HK-2 (cell line): Measurements from ENCODE around the gene SRCAP.

Experiments used
- DNase-seq: peaks from one replicate; pipeline ENCODE4 v3.0.0-alpha.2; 2018; ENCODE audit not compliant: unreplicated experiment

The SRCAP gene

DNA sequence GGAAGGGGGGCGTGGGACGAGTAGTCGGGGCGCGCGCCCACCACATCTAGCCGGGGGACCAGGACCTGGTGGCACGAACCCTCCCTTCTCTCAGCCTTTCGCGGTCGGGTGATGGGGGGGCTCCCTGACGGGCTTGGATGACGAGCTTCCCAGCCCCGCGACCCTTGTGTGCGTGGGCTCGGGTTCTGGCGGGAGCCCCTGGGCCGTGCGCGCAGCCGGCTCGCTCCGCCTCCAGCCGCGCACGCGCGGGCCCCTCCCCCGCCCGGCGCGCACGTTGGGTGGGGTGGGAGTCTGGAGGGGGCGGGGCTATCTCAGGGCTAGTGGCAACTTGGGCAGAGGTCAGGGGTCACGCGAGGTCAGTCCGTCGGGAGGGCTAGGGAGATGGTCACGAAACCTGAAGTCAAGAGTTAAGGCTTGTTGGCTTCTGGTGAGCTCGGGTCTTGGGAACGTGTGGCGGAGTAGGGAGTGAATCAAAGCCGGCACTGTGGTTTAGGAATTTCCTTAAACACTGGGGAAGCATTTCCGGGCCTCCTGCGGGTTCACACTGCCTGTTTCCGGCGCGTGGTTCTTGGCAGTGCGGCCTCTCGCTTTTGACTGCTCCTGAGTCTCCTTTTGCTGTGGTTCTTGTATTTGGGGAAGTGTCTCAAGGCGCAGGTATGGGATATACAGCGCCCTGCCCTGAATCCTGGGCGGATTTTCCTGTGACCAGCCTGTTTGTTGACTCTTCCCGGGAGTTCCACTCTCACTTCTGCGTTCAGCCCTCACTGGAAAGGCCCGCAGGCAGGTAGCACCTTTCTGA is at the start of gene SRCAP:
SRCAP (plus strand) TSS at position 356 of the 799 bp plus-strand sequence. CDS start 1,654 bp downstream, outside the sequence.
- peak; percentile 65 for DNase-seq

GRCh38 chr16:30649725-30650368 is 49.1 kb upstream of the SRCAP start:
- no peak for DNase-seq

GRCh38 chr16:30650369-30651123 is 48.4 kb upstream of the SRCAP start, which contains the start of gene PRR14:
Gene PRR14 (plus strand): TSS chr16:30650960. CDS start chr16:30651646, 686 bp downstream.
- DNase-seq = peak; percentile 96

GRCh38 chr16:30651124-30652004 is 47.6 kb upstream of the SRCAP start:
- peak; percentile 59 for DNase-seq

DNA sequence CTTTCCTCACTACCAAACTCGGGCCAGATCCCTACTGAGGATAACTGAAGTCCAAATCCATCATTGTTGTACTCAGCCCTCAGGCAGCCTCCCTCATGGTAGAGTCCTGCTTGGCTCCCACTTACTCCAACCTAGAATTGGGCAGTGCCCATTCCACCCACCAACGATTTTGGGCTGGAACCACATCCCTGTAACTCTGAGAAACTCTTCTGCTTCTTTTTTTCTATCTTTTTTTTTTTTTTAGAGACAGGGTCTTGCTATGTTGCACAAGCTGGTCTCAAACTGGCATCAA is 47.0 kb upstream of the SRCAP start:
- no peak for DNase-seq

DNA sequence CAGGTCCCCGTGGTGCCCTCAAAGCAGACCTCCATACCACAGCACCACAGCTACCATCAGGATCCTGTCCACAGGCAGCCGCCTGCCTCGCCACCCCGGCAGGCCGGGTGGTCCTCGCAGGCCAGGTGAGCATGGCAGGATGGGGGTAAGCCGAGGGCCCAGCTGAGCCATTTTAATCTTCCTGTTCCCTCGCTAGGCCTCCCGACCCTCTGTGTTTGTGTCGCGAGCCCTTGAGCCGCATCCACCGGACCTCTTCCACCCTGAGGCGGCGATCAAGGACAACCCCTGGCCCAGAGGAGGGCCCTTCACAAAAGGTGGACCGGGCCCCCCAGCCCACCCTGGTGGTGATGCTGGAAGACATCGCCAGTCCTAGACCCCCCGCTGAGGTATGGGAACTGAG is 46.3 kb upstream of the SRCAP start:
- DNase-seq = no peak

DNA sequence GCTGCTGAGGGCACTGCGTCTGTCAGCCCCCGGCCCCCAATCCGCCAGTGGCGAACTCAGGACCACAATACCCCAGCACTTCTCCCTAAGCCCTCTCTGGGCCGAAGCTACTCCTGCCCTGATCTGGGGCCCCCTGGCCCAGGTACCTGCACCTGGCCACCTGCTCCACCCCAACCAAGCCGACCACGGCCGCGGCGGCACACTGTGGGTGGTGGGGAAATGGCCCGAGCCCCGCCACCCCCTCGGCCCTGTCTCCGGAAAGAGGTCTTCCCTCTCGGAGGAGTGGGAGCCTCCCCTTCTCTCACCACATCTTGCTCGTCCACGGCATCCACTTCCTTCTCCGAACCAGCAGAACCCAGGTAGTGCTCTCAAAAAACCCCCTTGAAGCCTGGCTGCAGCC is 44.1 kb upstream of the SRCAP start:
- DNase-seq = no peak

GRCh38 chr16:30655815-30656347 is 43.1 kb upstream of the SRCAP start:
- DNase-seq = no peak

- no peak for DNase-seq
Observed at GRCh38 chr16:30656388-30656787, 42.6 kb upstream of the SRCAP start.

DNA sequence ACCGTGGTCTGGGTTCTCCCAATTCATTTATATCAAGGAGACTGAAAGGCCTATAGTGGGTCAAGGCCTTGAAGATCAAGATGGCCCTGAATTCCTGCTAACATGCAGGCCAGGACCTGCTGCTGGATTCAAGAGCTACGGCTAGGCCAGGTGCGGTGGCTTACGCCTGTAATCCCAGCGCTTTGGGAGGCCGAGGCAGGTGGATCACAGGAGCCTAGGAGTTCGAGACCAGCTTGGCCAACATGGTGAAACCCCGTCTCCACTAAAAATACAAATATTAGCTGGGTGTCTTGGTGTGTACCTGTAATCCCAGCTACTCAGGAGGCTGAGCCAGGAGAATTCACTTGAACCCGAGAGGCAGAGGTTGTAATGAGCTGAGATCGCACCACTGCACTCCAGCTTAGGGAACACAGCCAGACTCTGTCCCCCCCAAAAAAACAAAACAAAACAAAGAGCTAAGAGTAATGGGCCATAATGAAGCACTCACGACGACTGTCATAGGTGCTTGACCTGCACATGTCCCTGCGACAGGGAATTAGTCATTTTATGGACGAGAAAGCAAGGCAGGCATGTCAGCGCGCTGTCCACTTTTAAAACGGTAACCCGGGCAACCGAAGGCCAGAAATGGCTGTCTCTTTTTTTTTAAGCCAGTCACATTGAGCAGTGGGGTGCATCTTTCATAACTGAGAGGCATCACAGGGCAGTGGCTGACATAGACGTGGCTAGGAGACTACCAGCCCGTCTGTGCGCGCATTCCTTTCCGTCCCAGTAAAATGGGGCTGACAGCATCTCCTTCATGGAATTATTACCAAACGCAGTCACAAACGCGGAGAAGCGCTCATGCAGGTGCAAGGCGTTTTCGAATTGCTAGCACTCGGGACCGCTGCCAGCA is 41.8 kb upstream of the SRCAP start:
- DNase-seq = peak; percentile 34

DNA sequence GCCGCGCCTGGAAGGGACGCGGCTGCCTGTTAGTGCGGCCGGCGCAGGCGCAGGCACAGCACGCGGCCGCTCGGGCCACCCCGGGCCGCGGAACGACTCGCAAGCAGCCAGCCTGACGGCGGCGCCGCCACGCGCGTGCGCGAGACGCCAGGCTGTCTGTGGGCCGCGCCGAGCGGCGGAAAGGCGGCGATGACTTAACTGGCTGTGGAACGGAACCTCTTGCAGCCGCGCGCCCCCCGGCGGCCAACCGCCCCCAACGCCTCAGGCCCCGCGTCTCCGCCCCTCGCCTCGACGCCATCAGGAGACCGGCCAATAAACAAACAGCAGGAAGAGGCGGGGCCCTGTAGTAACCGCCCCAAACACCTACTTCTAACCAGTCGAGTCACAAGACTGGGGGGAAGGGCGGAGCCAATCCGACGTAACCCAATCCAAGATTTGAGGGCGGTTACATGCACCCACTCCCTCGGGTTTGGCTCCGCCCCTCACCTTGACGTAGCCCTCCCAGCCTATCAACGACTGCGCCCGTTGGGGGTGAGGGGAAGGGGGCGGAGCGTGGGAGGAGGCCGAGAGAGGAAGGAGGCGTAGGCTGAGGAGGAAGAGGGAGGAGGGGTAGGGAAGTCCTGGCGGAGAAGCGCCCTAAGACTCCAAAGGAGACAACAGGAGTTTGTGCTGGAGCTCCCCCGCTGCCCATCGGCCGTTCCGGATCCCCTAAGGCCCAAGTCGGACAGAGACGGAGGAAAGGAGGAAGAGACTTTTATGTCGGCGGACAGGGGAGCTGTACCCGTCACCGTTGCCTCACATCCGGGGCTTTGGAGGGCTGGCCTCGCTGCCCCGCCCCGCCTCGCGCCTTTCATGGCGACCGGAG is 40.9 kb upstream of the SRCAP start, which contains the start of gene FBRS:
FBRS (plus strand) TSS at position 566 of the 865 bp plus-strand sequence. CDS start 1,088 bp downstream, outside the sequence.
- peak; percentile 95 for DNase-seq

GRCh38 chr16:30658731-30659506 is 40.1 kb upstream of the SRCAP start:
- peak; percentile 86 for DNase-seq

GRCh38 chr16:30659507-30660423 is 39.2 kb upstream of the SRCAP start:
- DNase-seq = peak; percentile 28

DNA sequence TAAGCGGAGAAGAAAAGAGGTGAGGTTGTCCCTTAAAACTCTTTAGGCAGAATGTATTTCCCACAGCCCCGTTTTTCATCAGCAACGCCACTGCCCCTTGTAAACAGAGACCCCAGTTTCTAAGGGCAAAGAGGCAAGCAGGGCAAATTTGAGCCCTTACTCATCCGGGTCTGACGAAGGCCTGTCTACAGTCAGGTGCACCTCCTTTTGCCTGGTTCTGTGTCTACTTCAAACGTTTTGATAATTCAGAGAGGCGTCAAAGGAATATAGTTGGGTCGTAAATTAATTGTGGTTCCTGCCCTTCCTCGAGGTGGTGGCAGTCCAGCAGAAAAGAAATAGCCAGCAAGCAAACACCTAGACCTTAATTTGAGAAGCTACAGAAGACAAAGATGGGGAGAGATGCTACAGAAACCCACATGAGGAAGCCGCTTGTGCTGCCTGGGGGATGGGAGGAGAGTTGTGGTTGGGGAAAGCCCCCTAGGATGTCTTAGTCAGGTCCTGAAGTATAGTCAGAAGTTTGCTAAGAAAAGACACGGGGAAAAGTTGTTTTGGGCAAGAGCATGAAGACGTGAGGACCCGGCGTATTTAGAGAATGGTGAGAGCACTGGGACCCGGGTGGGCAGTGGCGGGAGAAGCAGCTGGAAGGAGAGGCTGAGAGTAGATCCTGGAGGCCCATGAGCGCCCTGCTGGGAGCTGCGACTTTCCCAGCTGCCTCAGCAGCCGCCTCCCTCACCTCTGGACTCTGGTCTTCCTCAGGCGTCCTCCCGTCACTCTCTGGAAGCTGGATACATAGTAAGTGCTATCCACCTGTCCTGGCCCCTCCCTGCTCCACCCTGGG is 38.3 kb upstream of the SRCAP start:
- DNase-seq = peak; percentile 16

DNA sequence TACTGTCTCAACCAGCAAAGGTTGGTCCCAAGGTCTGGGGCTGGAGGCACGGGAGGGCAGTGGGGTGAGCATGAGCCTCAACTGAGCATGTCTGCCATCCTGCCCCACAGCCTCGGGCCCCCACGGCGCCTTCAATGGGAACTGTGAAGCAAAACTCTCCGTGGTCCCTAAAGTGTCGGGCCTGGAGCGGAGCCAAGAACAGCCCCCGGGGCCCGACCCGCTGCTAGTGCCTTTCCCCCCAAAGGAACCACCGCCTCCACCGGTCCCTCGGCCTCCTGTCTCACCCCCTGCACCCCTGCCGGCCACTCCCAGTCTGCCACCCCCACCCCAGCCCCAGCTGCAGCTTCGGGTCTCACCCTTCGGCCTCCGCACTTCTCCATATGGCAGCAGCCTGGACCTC is 36.5 kb upstream of the SRCAP start:
- DNase-seq = no peak

DNA sequence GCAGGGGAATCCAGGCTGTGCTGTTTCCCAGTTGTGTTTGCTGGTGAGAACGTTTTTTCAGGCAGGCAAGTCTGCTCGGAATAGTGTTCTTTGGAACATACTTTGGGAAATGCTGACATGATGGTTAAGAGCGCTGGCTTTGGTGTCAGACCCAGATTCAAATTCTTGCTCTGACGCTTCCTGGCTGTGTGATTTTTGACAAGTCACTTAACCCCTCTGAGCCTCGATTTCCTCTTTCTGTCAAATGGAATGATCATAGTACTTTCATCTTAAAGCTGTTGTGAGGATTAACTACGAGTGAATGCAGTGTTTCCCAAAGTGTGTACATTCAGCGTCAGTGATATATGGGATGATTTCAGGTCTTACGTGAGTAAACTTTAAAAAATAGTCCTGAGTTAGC is 35.9 kb upstream of the SRCAP start:
- DNase-seq = no peak
